GM21515 (cell line): ENCODE results near the gene EDAR.

ENCODE experiments used
- ATAC-seq: cut with Tn5 transposase; IDR thresholded peaks from one replicate; pipeline ENCODE4 v1.9.1; 2021; ENCODE audit not compliant: unreplicated experiment

The EDAR gene

DNA sequence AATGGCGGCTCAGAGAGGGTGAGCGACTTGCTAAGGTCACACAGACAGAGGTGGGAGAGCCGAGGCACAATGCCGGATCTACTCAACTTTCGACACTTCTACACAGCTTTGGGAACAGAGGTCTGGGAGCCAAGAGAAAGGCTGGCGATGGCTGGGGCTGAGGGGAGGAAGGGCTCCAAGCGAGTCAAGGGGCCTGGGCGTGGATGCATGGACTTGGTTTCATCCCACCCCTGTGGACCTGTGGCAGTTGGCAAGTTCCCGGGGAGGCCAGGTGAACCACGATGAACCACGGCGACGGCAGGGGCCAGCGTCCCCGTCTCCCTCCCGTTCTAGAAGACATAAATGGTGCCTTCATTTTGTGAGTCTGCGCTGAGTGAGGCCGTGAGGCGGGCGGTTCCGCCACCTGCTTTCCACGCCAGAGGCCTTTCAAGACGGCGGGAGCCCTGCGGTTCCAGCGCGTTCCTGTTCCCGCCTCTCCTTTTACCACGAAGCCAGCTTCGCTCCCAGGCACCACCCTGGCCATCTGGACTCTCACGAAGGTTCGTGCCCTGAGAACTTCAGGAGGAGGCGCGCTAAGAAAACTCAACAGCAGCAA, 46.7 kb downstream of the EDAR start:
- no peak for ATAC-seq

DNA sequence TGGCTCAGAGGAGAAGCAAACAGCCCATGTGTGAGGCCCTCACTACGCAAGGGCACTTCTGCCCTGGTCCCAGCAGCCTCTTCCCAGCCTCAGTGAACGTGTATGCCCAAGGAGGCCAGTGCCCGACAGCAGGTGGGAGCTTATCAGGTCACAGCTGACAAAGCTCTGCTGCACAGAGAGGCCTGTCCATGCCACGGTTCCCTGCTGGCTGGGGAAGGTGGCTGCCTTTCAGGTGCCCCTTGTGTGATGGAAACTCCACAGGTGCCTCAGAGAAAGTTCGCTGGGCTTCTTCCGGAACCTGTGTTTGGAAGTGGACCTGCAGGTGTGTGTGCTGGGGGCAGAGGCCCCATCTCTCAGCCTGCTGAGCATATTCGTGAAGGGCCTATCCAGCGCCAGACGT, 47.3 kb downstream of the EDAR start:
- no peak for ATAC-seq

DNA sequence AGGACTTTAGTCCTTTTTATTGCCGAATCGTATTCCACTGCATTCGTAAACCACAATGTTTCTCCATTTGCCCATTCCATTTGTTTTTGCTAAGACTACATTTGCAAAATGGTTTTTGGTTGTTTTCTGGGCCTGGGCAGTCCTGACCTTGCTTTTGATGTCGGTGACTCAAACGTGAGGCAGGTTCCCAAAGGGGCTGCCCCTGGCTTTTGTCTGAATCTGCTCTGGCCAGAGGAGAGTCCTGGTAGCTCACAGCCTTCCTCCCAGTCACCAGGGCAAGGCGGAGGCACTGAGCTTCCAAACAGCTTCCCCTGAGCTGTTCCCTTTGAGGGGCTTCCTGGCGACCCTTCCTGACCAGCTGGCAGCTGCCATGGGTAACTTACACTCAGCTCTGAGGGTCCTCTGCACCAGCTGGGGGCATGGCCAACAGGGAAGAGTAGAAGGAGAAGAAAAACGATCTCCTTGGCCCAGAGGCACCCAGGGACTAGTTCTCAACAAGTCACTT, 47.8 kb downstream of the EDAR start:
- ATAC-seq = no peak

DNA sequence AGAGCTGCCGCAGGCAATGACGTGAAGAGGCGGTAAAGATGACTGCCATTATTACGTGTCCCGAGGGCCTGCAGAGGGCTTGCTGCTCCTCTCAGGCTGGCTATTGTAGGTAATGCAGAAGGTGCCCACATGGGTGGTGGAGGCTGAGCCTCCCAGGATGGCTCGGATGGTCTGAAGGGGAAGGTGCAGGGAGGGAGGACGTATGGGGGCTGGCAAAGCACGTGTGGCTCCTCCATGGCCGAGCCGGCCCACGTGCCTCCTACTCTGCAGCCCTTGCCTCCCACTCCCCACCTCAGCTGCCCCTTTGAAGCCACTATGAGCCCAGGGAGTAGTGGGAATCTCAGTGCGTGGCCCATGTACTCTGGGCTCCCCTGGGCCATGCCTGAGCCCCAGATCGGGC, 48.9 kb downstream of the EDAR start:
- no peak for ATAC-seq

DNA sequence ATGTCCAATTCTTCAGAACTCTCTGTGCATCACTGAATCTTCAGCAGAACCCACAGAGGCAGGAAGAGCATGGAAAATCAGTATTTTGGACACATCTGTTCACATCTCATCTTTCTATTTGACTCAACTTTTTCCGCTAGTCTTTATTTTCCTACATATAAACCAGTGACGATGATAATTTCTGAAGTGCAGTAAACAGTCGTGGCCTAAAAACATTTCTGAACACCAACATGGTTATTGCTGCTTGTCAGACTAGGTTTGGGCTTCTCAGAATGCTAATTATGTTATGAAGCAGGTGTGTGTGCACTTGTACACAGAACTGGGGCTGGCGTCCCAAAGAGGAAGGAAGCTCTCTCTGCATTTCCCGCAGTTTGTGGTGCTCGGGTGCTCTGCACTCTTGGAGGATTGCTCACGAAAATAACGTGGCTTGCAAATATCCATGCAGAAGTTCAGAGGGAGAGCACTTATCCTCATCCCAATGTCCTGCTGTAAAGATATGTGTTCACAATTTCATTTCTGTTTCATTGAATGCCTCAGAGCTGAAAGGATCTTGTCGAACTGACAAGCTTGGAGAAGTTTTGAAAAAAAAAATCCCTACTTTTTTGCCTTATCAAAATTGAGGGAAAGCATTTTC, 50.8 kb downstream of the EDAR start:
- no peak for ATAC-seq

DNA sequence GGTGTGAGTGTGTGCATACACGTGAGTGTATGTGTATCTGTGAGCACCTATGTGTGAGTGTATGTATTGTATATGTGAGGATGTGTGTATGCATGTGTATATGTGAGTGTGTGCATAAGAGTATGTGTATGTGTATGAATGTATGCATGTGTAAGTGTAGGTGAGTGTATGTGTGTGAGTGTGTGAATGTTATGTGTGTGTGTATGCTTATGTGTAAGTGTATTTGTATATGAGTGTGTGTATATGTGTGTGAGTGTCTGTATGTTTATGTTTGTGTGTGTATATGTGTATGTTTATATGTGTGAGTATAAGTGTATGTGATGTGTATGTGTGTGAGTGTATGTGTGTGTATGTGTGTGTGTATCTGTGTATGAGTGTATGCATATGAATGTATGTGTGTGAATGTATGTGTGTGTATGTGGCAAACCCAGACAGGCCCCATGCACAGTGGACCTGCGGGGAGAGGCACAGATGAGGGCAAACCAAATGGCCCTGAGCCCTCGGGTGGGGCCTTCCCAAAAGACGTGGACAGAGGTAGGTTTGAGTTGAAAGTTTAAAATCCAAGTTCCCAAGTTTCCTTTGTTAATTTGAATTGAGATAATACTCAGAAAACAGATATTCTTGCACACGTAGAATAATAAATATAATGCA, 51.5 kb downstream of the EDAR start:
- no peak for ATAC-seq

DNA sequence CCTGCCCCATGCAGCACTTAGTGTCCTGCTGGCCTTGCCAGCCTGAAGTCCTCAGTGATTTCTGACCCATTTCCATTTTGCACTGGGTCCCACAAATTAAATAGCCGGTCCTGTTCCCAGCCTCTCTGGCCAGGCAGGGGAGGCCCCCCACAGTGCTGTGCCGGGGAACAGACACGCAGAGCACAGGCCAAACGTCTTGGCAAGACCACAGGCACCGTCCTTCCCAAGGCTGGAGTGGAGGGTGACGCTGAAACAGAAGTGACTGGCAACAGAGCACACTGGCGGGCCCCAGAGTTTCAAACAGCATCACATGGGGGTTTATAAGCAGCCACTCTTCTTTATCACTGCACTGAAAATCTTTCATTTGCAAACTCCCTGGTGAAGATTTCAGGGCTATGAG, 52.2 kb downstream of the EDAR start:
- ATAC-seq = no peak

DNA sequence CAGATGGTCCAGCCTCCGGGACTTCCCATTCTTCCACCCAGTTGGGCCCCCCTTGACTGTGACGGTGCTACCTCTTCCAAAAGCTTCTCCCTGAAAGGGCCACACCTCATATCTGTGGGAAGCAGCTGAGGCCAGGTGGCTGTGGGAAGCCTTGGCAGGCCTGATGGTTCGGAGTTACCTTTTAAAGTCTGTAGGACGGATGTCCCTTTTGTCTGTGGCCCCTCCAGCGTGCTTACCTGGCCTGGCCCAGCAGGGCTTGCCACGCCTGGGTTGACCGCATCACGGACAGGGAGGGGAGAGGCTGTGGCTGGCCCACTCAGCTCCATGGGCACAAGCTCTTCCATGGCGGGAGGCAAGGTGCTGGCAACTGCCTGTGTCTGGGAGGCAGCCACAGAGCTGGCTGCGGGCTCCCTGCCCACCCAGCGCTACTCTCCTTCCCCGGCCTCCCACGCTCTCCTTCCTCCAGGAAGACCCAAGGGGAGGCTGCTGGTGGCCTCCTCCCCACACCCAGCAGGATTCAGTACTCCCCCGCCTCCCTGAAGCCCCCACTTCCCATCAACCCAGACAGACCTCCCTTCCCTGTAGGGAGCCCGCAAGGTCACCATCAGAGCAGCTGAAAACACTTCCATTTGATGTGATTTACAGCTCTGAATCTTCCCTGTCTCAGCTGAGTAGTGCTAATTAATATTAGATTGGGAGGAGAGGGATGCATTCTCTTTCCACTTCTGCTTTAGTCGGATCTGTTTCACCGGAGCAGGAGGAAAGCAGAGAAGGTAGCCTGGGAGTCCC, 52.8 kb downstream of the EDAR start:
- ATAC-seq = no peak

DNA sequence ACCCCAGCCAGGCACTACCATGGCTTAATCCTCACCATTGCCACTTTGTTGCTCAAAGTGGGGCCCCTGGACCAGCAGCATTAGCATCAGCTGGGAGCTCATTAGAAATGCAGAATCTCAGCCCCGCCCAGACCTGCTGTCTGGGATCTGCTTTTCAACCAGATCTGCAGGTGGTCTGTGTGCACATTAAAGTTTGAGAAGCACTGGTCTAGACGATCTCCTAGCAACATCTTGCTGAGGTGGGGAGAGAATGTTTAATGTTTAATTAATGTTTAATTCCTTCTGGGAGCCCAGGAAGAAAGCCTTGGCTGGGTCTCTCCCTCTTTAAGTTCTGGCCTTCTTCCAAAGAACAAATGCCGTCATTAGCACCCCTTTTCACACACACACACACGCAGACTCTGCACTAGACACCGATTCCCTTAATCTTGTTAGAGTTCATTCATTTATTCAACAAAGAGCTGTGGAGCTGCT, 53.7 kb downstream of the EDAR start:
- no peak for ATAC-seq

DNA sequence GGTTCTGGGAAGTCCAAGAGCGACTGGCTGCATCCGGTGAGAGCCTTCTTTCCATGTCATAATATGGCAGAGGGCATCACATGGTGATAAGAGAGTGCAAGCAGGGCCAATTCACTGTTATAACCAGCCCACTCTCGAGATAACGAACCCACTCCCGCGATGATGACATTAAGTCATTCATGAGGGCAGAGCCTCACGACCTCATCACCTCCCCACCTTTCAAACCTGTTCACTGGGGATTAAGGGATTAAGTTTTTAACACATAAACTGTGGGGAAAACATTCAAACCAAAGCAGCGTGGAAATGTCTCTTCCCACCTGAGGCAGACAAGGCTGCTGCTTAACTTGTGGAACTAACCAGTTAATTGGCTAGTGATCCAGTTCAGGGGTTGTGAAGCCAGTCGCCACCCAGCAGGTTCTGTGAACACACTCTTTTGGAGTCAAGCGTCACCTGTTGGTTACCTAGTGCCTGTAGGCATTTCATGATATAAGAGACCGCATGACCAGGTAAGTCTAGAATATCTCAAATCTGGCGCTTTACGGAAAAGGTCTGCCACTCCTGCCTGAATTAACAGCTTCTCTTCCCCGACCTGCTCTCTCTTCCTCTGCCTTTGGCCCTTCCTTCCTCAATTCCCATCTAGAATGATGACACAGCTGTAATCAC, 54.3 kb downstream of the EDAR start:
- ATAC-seq = no peak

DNA sequence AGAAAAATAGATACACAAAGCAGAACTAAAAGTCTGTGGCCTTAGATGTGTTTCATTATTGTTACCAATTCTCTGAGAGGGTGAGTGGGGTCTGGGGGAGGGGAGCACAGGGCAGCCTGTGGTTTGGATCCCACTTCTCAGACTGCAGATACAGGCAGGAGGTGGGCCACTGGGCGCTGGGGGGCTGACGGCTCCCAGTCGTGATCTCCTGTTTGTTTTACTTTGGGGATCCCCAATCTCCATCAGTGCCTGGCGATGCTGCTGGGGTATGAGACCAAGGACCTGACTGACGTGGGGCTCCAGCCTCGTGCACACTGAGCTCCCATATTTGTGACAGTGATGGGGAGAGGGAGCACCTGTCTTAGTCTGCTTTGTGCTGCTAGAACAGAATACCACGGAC, 54.9 kb downstream of the EDAR start:
- no peak for ATAC-seq

DNA sequence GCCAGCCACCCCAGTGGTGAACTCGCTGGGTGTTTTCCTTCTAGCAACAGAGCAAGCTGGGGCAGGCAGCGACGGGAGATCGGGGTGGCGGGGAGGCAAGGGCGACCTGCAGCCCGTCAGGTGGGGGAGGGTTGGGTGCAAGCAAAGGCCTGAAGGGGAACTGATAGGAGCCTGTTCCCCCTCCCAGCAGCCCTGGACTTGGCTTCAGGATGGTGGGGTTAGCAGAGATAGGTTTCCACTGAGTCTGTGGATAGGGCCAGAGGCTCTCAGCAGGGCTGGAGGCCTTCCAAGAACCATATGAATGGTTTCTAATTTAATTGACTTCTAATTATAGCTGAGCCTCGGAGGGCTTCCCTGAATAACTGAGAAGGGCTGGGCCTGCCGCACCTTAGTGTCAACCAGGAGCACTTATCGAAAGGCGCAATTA, 55.3 kb downstream of the EDAR start:
- ATAC-seq = no peak

DNA sequence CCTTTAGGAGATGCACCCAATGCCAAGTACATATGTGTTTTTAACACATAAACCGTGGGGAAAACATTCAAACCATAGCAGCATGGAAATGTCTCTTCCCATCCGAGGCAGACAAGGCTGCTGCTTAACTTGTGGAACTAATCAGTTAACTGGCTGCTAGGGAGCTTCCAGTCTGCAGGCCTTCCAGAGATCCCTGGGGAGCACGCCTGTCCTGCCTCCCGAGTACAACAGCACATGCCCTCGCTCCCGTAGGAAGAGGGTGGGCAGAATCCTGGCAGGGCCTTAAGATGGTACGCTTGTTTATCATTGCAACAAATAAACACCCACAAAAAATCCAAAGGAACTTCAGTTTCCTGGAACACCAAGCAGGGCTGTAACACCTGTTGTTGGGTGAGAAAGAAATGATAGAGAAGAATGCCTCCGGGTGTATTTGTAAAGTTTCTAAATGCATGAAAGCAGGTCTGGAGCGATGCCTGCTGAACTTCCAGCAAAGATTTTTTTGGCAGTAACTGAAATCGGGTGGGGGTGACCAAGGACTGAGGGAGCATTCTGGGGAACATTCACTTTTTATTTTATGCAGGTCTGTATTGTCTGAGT, 56.2 kb downstream of the EDAR start:
- no peak for ATAC-seq

DNA sequence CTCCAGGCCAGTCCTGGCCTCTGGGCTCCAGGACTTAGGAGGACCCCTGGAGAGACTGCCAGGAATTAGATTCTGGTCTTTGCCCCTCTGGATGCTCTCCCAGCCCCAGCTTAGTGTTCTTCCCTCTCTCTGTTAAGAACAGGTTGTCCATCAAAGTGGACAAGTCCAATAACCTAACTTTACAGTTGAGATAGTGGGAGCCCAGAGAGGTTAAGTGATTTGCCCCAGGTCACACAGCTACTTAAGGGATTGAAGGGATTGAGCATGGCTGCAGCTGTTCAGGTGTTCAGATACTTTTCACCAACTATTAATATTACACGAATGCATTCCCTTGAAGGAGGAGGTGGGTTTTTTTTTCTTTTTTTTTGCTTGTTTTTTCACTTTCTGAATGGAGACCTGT, 57.6 kb downstream of the EDAR start:
- ATAC-seq = no peak

DNA sequence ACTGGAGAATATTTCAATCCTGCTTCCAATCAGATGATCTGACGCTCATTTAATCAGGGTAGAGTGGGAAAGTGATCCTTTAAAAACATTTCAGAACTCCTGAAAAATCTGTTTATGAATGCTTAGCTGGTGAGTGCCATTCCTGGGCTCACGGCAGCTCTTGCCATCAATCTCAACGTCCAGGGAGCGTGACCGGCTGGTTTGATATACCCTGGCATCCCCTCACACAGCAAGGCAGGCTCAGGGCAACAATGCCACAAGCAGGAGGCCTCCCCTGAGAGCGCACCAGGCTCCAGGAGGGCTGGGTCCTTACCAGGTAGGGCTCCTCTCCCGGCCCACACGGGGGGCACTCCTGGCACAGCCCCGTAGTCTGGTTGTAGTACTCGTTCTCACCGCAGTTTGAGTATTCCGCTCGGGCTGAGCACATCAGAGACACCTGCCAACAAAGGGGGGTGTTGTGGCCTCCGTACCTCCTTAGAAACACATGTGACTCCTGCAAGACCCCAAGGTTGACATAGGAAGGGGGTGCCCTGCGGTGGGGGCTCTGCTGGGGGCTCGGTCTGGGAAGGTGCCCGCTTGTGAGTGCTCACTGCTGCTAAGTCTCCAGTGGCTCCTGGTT, 59.1 kb downstream of the EDAR start:
- ATAC-seq = no peak

DNA sequence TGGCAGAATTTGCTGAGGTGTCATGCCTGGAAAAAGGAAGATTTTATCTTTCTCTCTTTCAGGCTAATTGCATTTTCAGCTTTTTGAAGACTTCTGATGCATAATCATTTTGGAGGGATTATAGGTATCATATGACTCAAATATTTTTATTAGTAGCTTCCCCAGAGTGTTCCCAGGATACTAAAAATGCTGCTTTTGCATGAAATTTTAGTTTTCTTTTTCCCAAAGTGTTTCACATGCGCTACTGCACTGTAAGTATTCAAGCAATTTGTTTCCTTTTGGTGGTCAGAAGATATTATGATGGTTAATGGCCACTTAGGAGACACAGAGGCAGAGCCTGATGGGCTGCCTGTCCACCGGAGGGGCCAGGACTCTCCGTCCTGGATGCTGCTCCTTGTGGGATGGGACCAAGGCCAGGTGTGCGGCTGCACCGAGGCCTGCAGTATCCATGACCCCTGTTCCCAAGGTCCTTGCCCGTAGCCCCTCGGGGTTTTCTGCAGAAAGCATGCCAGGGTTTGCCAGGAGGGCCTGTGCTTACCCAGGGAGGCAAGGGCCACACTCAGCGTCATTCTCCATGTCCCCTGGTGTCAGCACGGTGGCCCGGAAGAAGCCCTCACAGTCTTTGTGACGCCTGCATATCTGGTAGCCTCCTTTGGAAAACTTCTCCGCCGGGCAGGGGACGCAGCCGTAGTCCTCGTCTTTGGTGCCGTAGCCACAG, 60.2 kb downstream of the EDAR start:
- no peak for ATAC-seq

DNA sequence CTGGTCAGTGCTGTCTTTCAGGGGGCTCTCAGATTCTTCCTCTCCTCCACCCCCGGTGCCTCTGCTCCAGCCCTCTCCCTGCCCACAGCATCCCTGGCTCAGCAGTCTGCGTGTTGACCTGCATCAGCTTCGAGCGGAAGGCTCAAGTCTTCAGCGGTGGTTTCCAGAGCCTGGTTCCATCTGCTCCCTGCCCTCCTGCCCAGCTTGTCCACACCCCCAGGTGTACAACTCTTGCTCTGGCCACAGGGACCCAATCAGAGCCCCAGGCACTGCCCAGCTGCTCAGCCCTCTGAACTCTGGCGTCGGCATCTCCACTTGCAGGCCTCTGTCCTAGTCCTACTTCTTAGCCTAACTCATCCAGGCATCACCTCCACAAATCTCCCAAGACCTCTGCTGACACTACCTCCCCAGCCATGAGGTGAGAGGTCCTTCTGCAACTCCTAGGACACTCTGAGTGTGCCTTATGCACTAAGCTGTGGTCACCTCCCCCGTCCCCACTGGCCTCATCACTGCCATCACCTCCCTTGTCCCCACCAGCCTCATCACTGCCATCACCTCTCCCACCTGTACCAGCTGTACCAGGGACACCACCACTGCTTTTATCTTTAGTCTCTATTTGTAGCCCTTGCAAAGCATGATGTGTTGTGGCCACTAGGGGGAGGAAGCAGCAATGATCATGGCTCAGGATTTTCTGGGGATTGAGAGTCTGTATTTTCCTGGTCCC, 60.9 kb downstream of the EDAR start:
- ATAC-seq = no peak

DNA sequence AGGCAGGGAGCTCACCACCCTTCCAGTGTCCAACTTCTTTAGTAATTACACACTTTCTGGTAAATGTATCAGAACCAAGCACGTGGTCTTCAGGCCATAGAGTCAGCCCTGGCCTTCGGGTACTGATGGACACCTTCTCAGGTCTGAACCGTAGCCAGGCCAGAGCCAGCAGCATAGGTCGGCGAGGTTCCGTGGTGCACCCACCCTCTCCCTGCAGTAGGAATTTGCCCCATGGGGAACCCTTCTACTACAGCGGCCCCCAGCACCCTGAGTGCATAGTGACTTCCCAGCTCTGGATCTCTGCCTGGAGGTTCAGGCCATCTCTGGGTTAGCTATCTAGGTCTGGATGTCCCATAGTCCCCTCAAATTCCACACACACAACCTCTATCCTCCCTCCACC, 61.6 kb downstream of the EDAR start:
- no peak for ATAC-seq
